A549 (cell line): ENCODE measurements around the gene FATE1. TPM values are rescaled to one million over a fixed set of nuclear protein-coding genes. Genes with fewer than 3 reads are reported as not detected.

ENCODE experiments used
- ATAC-seq, 2 experiments: fragments of 200-7000 bp in 1 of 2; fragments of >200 bp in 1 of 2; cut with Nextera tagmentation in 1 of 2; cut with Tn5 transposase in 1 of 2; 3 replicates each; pipeline versions ENCODE4 v1.8.0 to v1.9.1; 2018 to 2020; ENCODE audit warnings: mild to moderate bottlenecking in 1 of 2, moderate library complexity in 1 of 2
- CTCF ChIA-PET: fragments of 300-600 bp; sonication (Branson Sonifier 250); formaldehyde crosslinking; extraction: SDS; loops from one replicate; lab custom pipeline; 2021; ENCODE audit warnings: antibody characterized with exemption, inconsistent platforms; lab: Yijun Ruan, JAX
- POLR2A ChIA-PET: fragments of 350-600 bp; formaldehyde crosslinking; extraction: SDS; loops from one replicate; lab custom pipeline; 2021; ENCODE audit warnings: antibody characterized with exemption, inconsistent platforms; lab: Yijun Ruan, JAX
- DNase-seq, 2 experiments: peaks; one replicate each; pipeline versions ENCODE4 v3.0.0 to v3.0.0-alpha.2; 2011 to 2016; ENCODE audit warnings: low read depth in 1 of 2, low spot score in 1 of 2
- FAIRE-seq: peaks from 2 replicates; lab custom pipeline; 2011; peaks lifted over from hg19 to GRCh38; lab: Jason Lieb, UNC
- H3K27ac ChIP-seq, 2 experiments: fragments of >200 bp; sonication (Bioruptor Twin); formaldehyde crosslinking; 3 replicates each; pipeline ENCODE4 v1.5.1; 2016 to 2017
- H3K4me1 ChIP-seq: fragments of >200 bp; sonication (Bioruptor Twin); formaldehyde crosslinking; 3 replicates; pipeline ENCODE4 v1.6.1; 2016
- H3K4me2 ChIP-seq: fragments of >200 bp; sonication (Bioruptor Twin); formaldehyde crosslinking; 3 replicates; pipeline ENCODE4 v1.6.1; 2016
- H3K4me3 ChIP-seq: fragments of >200 bp; sonication (Bioruptor Twin); formaldehyde crosslinking; 3 replicates; pipeline ENCODE4 v1.5.1; 2016
- H3K9me3 ChIP-seq: fragments of >200 bp; sonication (Bioruptor Twin); formaldehyde crosslinking; 3 replicates; pipeline ENCODE4 v1.6.1; 2016
- BHLHE40 ChIP-seq: IDR thresholded peaks from 2 replicates; pipeline ENCODE4 v1.6.1; 2012; ENCODE audit warnings: low read depth, low read length, inconsistent platforms
- CHD2 ChIP-seq: fragments of 150-350 bp; IDR thresholded peaks from 2 replicates; pipeline ENCODE4 v1.6.1; 2014; ENCODE audit warnings: low read length; ENCODE audit not compliant: partially characterized antibody
- E2F6 ChIP-seq: IDR thresholded peaks from 2 replicates; pipeline ENCODE4 v1.6.1; 2012; ENCODE audit warnings: low read depth, borderline replicate concordance
- HMGXB4 ChIP-seq: fragments of 250-450 bp; sonication (Bioruptor Pico); IDR thresholded peaks from 2 replicates; pipeline ENCODE4 v1.5.0; 2021; ENCODE audit warnings: mild to moderate bottlenecking, moderate library complexity, borderline replicate concordance
- JUN ChIP-seq, 2 experiments: fragments of >200 bp; sonication (Bioruptor Twin); formaldehyde crosslinking; IDR thresholded peaks; 2 replicates in 1 of 2; 3 replicates in 1 of 2; pipeline ENCODE4 v1.6.1; 2016 to 2017
- MAFK ChIP-seq: fragments of 450-650 bp; IDR thresholded peaks from 2 replicates; pipeline ENCODE4 v1.6.1; 2014; ENCODE audit not compliant: partially characterized antibody
- NFE2L2 ChIP-seq: fragments of 150-350 bp; conservative IDR thresholded peaks from 2 replicates; pipeline ENCODE4 v1.6.1; 2014; ENCODE audit warnings: low read length
- POLR2AphosphoS2 ChIP-seq: conservative IDR thresholded peaks from 2 replicates; pipeline ENCODE4 v1.6.1; 2012; ENCODE audit warnings: low read length, improper control_type of control experiment, inconsistent platforms
- RCOR1 ChIP-seq: fragments of 150-350 bp; IDR thresholded peaks from 2 replicates; pipeline ENCODE4 v1.6.1; 2014; ENCODE audit warnings: antibody characterized with exemption, low read length, low read depth
- SREBF2 ChIP-seq: fragments of 450-650 bp; IDR thresholded peaks from 2 replicates; pipeline ENCODE4 v1.6.1; 2014; ENCODE audit warnings: mild to moderate bottlenecking, moderate library complexity
- WGBS: methylation state at CpG from one replicate; pipeline ENCODE4 v1.1.6; 2017; ENCODE audit errors: missing lambda C conversion rate; 5-methylcytosine and 5-hydroxymethylcytosine counted together
- polyA plus RNA-seq, 4 experiments: library from polyadenylated mRNA; depleted of rRNA in 3 of 4; stranded (reverse); fragments of >200 nt; fragmentation: RNase III in 1 of 4; extraction: RNeasy Plus Mini Kit Qiagen cat#74134 plus additional on column Dnase treatment in 1 of 4; gene quantifications; 2 replicates in 3 of 4; 3 replicates in 1 of 4; pipeline ENCODE4 v1.2.3, GENCODE V29; 2011 to 2017
- TF ChIP-seq, protein P1 (sequence below): fragments of 450-650 bp; IDR thresholded peaks from 2 replicates; pipeline ENCODE4 v1.6.1; 2014; ENCODE audit warnings: antibody characterized with exemption

FATE1 gene
- polyA plus RNA-seq, 2 of the 4 experiments (the other 2 are of a cell fraction), result not detected

DNA sequence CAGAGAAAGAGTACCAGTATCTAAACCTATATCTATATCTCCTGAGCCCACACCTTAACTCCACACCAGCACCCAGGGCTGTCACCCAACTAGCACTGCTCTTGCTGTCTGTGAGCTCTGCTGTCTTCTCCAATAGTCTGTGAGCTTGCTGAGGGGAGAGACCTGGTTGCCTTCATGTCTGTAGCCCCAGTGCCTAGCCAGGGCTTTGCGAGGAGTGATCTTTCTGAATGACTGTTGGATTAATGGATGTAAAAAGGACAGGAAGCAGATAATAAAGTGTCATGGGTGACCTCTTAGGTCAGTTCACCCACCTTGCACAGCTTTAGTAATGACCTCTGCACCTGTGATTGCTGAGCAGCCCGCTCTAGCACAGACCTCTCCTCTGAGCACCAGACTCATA, 49.2 kb downstream of the FATE1 start:
- Histone ChIP-seq H3K9me3 (no peaks in the 10 kb centered on the region), H3K4me2 (no peak overlapping the region), H3K4me1 (no peaks in the 10 kb centered on the region), H3K27ac (no peak overlapping the region), H3K4me3 (no peak overlapping the region)
- FAIRE-seq (no peak), ATAC-seq (no peak), DNase-seq (no peak)
- WGBS, result 44% methylated on average over 2 of the region's 2 CpGs
- POLR2A ChIA-PET, result no interaction called here
- TF ChIP-seq BHLHE40 (no peak), NFE2L2 (no peak), POLR2AphosphoS2 (no peak), MAFK (no peak), SREBF2 (no peak), E2F6 (no peak), CHD2 (no peak)
- TF ChIP-seq, protein P1, sequence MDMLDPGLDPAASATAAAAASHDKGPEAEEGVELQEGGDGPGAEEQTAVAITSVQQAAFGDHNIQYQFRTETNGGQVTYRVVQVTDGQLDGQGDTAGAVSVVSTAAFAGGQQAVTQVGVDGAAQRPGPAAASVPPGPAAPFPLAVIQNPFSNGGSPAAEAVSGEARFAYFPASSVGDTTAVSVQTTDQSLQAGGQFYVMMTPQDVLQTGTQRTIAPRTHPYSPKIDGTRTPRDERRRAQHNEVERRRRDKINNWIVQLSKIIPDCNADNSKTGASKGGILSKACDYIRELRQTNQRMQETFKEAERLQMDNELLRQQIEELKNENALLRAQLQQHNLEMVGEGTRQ, result no peak
- CTCF ChIA-PET, result interaction anchor here (0.9 to 1.4 kb wide), 3 partner anchors 10 to 39 kb away, joined by 3 to 6 read pairs (median 3); no protein-coding TSS in a partner anchor

DNA sequence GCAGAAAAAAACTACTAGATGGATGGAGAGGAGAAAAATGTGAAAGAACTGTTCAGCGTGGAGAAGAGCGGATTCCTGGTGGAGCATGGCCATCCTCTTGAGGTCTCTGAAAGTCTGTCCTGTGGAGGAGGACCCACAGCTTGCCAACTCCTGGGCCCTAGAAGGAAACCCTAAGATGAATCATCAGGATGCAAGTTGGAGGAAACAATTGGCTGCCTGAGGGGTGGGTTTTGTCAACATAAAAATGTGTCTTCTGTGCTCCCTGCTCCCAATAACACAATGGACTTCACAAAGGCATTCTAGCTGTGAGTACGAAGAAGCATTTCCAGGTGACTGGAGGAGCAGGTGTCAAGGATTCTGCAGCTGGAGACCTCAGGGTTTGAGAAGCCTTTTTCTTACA, 55.9 kb downstream of the FATE1 start:
- Histone ChIP-seq H3K4me2 (no peak overlapping the region), H3K4me3 (no peak overlapping the region), H3K27ac (no peak overlapping the region)
- TF ChIP-seq JUN (IDR thresholded peaks at IDR 0.05) (no peak), RCOR1 (no peak), HMGXB4 (CRISPR knock-in tag) (no peak)
- TF ChIP-seq, all 56 proteins: peak for 0
- ATAC-seq, result no peak
- DNase-seq, result no peak
- H3K4me1 ChIP-seq, result no peaks in the 10 kb centered on the region
- H3K9me3 ChIP-seq, result no peaks in the 10 kb centered on the region
- 60% methylated on average over 3 of the region's 3 CpGs for WGBS
- POLR2A ChIA-PET, result no interaction called here
- CTCF ChIA-PET, result interaction anchor here (0.9 to 1.1 kb wide), 2 partner anchors 18 to 58 kb away, joined by 3 read pairs; no protein-coding TSS in a partner anchor
- no peak for FAIRE-seq

Other genes starting within 250 kb of the FATE1 start
- gene PASD1, start 152.4 kb upstream of the FATE1 start, polyA plus RNA-seq (2011; rRNA removed), result not detected in 2 replicates
- not detected in 3 replicates for gene PASD1, start 152.4 kb upstream of the FATE1 start, polyA plus RNA-seq (2017; fragmentation: RNase III; extraction: RNeasy Plus Mini Kit Qiagen cat#74134 plus additional on column Dnase treatment)
- gene PRRG3, start 20.6 kb upstream of the FATE1 start, polyA plus RNA-seq (2011; rRNA removed), result not detected in 2 replicates
- not detected in 3 replicates for gene PRRG3, start 20.6 kb upstream of the FATE1 start, polyA plus RNA-seq (2017; fragmentation: RNase III; extraction: RNeasy Plus Mini Kit Qiagen cat#74134 plus additional on column Dnase treatment)
- not detected in 2 replicates for gene CNGA2, start 18.7 kb downstream of the FATE1 start, polyA plus RNA-seq (2011; rRNA removed)
- not detected in 3 replicates for gene CNGA2, start 18.7 kb downstream of the FATE1 start, polyA plus RNA-seq (2017; fragmentation: RNase III; extraction: RNeasy Plus Mini Kit Qiagen cat#74134 plus additional on column Dnase treatment)
- 0.05 TPM in 1 of 2 replicates, not detected in the other for gene MAGEA4, start 196.9 kb downstream of the FATE1 start, polyA plus RNA-seq (2011; rRNA removed)
- gene MAGEA4, start 196.9 kb downstream of the FATE1 start, polyA plus RNA-seq (2017; fragmentation: RNase III; extraction: RNeasy Plus Mini Kit Qiagen cat#74134 plus additional on column Dnase treatment), result not detected in 3 replicates